Measurements from ENCODE around the gene PCDHB11. TPM values are rescaled to one million over a fixed set of nuclear protein-coding genes. Genes with fewer than 3 reads are reported as not detected.
"Not testable (repeated sequence)": the region's sequence is repeated elsewhere in the genome, so short reads cannot be mapped to it uniquely, and the experiment has no call there.

Gene PCDHB11
- total and polyA plus RNA-seq, 5 donors: 0.48 to 2.9 (median 2.2) TPM

GRCh38 chr5:141213656-141214339 is 14.4 kb downstream of the PCDHB11 start, which contains the start of gene PCDHB13:
Gene PCDHB13, plus strand, starts transcription at chr5:141213919. Its CDS starts 205 bp downstream, at chr5:141214124.
- WGBS: 5% methylated on average over 13 of the region's 18 CpGs
- intact Hi-C loops (cut with DNase I): loop anchor here in 2 of 4 donors (10.0 kb wide), 1 partner anchor 351 kb away; no protein-coding TSS in a partner anchor
- not testable (repeated sequence) for H3K27me3 ChIP-seq (ENCODE audit: control insufficient read depth, insufficient read depth); H3K9me3 ChIP-seq (ENCODE audit: control insufficient read depth, low read length); H3K4me1 ChIP-seq (ENCODE audit: control insufficient read depth, insufficient read depth, low read length); H3K27ac ChIP-seq (ENCODE audit: low read length)
- DNase-seq (peak; percentile 61 to 79 (median 79)), ATAC-seq (peak; percentile 70 to 71)
- H3K4me3 ChIP-seq (ENCODE audit: low read length): peak within 1 kb of the TSS; percentile 9

DNA sequence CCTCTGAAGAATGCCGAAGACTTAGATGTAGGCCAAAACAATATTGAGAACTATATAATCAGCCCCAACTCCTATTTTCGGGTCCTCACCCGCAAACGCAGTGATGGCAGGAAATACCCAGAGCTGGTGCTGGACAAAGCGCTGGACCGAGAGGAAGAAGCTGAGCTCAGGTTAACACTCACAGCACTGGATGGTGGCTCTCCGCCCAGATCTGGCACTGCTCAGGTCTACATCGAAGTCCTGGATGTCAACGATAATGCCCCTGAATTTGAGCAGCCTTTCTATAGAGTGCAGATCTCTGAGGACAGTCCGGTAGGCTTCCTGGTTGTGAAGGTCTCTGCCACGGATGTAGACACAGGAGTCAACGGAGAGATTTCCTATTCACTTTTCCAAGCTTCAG is 15.2 kb downstream of the PCDHB11 start:
- DNase-seq; H3K27me3 ChIP-seq (ENCODE audit: control insufficient read depth, insufficient read depth); H3K4me1 ChIP-seq (ENCODE audit: control insufficient read depth, insufficient read depth, low read length); H3K9me3 ChIP-seq (ENCODE audit: control insufficient read depth, low read length); H3K27ac ChIP-seq (ENCODE audit: low read length); H3K4me3 ChIP-seq (ENCODE audit: low read length): not testable (repeated sequence)
- ATAC-seq: peak in 1 of 2 donors; percentile 36
- intact Hi-C loops (cut with DNase I): loop anchor here in 2 of 4 donors (10.0 kb wide), 1 partner anchor 350 kb away; no protein-coding TSS in a partner anchor
- WGBS: 52% methylated on average over 11 of the region's 12 CpGs

DNA sequence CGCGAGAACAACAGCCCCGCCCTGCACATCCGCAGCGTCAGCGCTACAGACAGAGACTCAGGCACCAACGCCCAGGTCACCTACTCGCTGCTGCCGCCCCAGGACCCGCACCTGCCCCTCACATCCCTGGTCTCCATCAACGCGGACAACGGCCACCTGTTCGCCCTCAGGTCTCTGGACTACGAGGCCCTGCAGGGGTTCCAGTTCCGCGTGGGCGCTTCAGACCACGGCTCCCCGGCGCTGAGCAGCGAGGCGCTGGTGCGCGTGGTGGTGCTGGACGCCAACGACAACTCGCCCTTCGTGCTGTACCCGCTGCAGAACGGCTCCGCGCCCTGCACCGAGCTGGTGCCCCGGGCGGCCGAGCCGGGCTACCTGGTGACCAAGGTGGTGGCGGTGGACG is 16.1 kb downstream of the PCDHB11 start:
- not testable (repeated sequence) for H3K4me3 ChIP-seq (ENCODE audit: low read length); DNase-seq; H3K27ac ChIP-seq (ENCODE audit: low read length); H3K4me1 ChIP-seq (ENCODE audit: control insufficient read depth, insufficient read depth, low read length); ATAC-seq; H3K9me3 ChIP-seq (ENCODE audit: control insufficient read depth, low read length); H3K27me3 ChIP-seq (ENCODE audit: control insufficient read depth, insufficient read depth)
- WGBS: 29% methylated on average over 34 of the region's 40 CpGs
- intact Hi-C loops (cut with DNase I): loop anchor here in 2 of 4 donors (10.0 kb wide), 1 partner anchor 349 kb away; no protein-coding TSS in a partner anchor

DNA sequence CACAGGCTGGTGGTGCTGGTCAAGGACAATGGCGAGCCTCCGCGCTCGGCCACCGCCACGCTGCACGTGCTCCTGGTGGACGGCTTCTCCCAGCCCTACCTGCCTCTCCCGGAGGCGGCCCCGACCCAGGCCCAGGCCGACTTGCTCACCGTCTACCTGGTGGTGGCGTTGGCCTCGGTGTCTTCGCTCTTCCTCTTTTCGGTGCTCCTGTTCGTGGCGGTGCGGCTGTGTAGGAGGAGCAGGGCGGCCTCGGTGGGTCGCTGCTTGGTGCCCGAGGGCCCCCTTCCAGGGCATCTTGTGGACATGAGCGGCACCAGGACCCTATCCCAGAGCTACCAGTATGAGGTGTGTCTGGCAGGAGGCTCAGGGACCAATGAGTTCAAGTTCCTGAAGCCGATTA is 16.6 kb downstream of the PCDHB11 start:
- H3K9me3 ChIP-seq (ENCODE audit: control insufficient read depth, low read length); H3K27me3 ChIP-seq (ENCODE audit: control insufficient read depth, insufficient read depth); H3K4me3 ChIP-seq (ENCODE audit: low read length); H3K4me1 ChIP-seq (ENCODE audit: control insufficient read depth, insufficient read depth, low read length); ATAC-seq; DNase-seq; H3K27ac ChIP-seq (ENCODE audit: low read length): not testable (repeated sequence)
- intact Hi-C loops (cut with DNase I): loop anchor here in 2 of 4 donors (10.0 kb wide), 1 partner anchor 349 kb away; no protein-coding TSS in a partner anchor
- 32% methylated on average over 18 of the region's 26 CpGs for WGBS

- Histone ChIP-seq H3K4me3 (ENCODE audit: low read length) (peak within 1 kb of the TSS; percentile 43), H3K4me1 (ENCODE audit: control insufficient read depth, insufficient read depth, low read length) (no peaks in the 10 kb centered on the region), H3K27me3 (ENCODE audit: control insufficient read depth, insufficient read depth) (no peaks in the 10 kb centered on the region), H3K9me3 (ENCODE audit: control insufficient read depth, low read length) (peaks cover 10% of the 10 kb centered on the region), H3K27ac (ENCODE audit: low read length) (no peak within 1 kb of the TSS)
- ATAC-seq: no peak
- WGBS: 22% methylated on average over 15 of the region's 15 CpGs
- intact Hi-C loops (cut with DNase I): no loop called here
- DNase-seq: no peak
Measured at GRCh38 chr5:141223112-141223783, 23.8 kb downstream of the PCDHB11 start, which contains the start of gene PCDHB14. Gene PCDHB14, plus strand, starts transcription at chr5:141223343. Its CDS starts 163 bp downstream, at chr5:141223506.

DNA sequence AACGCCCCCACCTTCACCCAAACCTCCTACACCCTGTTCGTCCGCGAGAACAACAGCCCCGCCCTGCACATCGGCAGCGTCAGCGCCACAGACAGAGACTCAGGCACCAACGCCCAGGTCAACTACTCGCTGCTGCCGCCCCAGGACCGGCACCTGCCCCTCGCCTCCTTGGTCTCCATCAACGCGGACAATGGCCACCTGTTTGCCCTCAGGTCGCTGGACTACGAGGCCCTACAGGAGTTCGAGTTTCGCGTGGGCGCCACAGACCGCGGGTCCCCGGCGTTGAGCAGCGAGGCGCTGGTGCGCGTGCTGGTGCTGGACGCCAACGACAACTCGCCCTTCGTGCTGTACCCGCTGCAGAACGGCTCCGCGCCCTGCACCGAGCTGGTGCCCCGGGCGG is 25.4 kb downstream of the PCDHB11 start:
- H3K4me1 ChIP-seq (ENCODE audit: control insufficient read depth, insufficient read depth, low read length); DNase-seq; H3K9me3 ChIP-seq (ENCODE audit: control insufficient read depth, low read length); H3K27me3 ChIP-seq (ENCODE audit: control insufficient read depth, insufficient read depth); H3K27ac ChIP-seq (ENCODE audit: low read length); intact Hi-C loops (cut with DNase I); H3K4me3 ChIP-seq (ENCODE audit: low read length); ATAC-seq: not testable (repeated sequence)
- 18% methylated on average over 34 of the region's 40 CpGs for WGBS

GRCh38 chr5:141225421-141225820 is 26.0 kb downstream of the PCDHB11 start:
- H3K27ac ChIP-seq (ENCODE audit: low read length); DNase-seq; H3K4me1 ChIP-seq (ENCODE audit: control insufficient read depth, insufficient read depth, low read length); H3K9me3 ChIP-seq (ENCODE audit: control insufficient read depth, low read length); H3K27me3 ChIP-seq (ENCODE audit: control insufficient read depth, insufficient read depth); H3K4me3 ChIP-seq (ENCODE audit: low read length); ATAC-seq; intact Hi-C loops (cut with DNase I): not testable (repeated sequence)
- 22% methylated on average over 30 of the region's 30 CpGs for WGBS

- H3K27me3 ChIP-seq (ENCODE audit: control insufficient read depth, insufficient read depth): no peaks in the 10 kb centered on the region
- WGBS: 6% methylated on average over 15 of the region's 15 CpGs
- intact Hi-C loops (cut with DNase I): loop anchor here in 1 of 4 donors (10.0 kb wide), 1 partner anchor 171 kb away; the partner anchor contains the start of genes PCDHGA9 and PCDHGB6
- no peaks in the 10 kb centered on the region for H3K4me1 ChIP-seq (ENCODE audit: control insufficient read depth, insufficient read depth, low read length)
- ATAC-seq (no peak), DNase-seq (no peak)
- no peak overlapping the region for H3K27ac ChIP-seq (ENCODE audit: low read length)
- peak overlapping the region; percentile 30 for H3K4me3 ChIP-seq (ENCODE audit: low read length)
- peaks cover 6% of the 10 kb centered on the region for H3K9me3 ChIP-seq (ENCODE audit: control insufficient read depth, low read length)
Measured at GRCh38 chr5:141234109-141234667, 34.8 kb downstream of the PCDHB11 start.

DNA sequence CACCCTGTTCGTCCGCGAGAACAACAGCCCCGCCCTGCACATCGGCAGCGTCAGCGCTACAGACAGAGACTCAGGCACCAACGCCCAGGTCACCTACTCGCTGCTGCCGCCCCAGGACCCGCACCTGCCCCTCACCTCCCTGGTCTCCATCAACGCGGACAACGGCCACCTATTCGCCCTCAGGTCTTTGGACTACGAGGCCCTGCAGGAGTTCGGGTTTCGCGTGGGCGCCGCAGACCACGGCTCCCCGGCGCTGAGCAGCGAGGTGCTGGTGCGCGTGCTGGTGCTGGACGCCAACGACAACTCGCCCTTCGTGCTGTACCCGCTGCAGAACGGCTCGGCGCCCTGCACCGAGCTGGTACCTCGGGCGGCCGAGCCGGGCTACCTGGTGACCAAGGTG is 36.5 kb downstream of the PCDHB11 start:
- H3K4me1 ChIP-seq (ENCODE audit: control insufficient read depth, insufficient read depth, low read length): not testable (repeated sequence)

DNA sequence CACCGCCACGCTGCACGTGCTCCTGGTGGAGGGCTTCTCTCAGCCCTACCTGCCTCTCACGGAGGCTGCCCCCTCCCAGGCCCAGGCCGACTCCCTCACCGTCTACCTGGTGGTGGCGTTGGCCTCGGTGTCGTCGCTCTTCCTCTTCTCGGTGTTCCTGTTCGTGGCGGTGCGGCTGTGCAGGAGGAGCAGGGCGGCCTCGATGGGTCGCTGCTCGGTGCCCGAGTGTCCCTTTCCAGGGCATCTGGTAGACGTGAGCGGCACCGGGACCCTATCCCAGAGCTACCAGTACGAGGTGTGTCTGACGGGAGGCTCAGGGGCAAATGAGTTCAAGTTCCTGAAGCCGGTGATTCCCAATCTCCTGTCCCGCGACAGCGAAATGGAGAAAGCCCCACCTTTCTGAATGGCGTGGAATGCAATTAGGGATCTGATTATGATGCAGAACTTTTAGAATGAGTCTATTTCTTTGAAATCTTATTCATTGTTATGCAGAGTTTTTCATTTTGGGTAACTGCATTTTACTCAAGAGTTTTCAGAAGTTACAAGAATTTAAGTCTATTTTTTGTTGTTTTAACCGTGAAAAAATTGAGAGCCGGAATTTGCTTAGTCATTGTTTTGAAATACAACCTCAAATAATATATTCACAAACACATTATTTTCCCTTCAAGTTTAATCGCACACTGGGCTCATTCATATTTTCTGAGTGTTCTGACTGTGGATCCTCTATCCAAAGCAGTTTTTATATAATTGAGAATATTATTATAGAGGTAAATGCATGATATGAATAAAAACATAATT is 37.3 kb downstream of the PCDHB11 start:
- ATAC-seq: no peak
- Histone ChIP-seq H3K4me1 (ENCODE audit: control insufficient read depth, insufficient read depth, low read length) (no peaks in the 10 kb centered on the region), H3K27me3 (ENCODE audit: control insufficient read depth, insufficient read depth) (no peaks in the 10 kb centered on the region), H3K4me3 (ENCODE audit: low read length) (no peak overlapping the region), H3K27ac (ENCODE audit: low read length) (no peak overlapping the region), H3K9me3 (ENCODE audit: control insufficient read depth, low read length) (peaks cover 20% of the 10 kb centered on the region)
- DNase-seq: no peak
- intact Hi-C loops (cut with DNase I): loop anchor here in 1 of 4 donors (10.0 kb wide), 1 partner anchor 168 kb away; the partner anchor contains the start of genes PCDHGA9 and PCDHGB6
- 13% methylated on average over 32 of the region's 32 CpGs for WGBS

More for the DNA sequence above, 36.5 kb downstream of the PCDHB11 start:
- 20% methylated on average over 40 of the region's 40 CpGs for WGBS
- not testable (repeated sequence) for DNase-seq; H3K27me3 ChIP-seq (ENCODE audit: control insufficient read depth, insufficient read depth); H3K27ac ChIP-seq (ENCODE audit: low read length); ATAC-seq; H3K4me3 ChIP-seq (ENCODE audit: low read length)
- peaks cover 13% of the 10 kb centered on the region for H3K9me3 ChIP-seq (ENCODE audit: control insufficient read depth, low read length)
- intact Hi-C loops (cut with DNase I): loop anchor here in 1 of 4 donors (10.0 kb wide), 1 partner anchor 169 kb away; the partner anchor contains the start of genes PCDHGA9 and PCDHGB6
